HG03280 (cell line): ENCODE results near the gene REEP3.

Source experiments
- ATAC-seq: cut with Tn5 transposase; IDR thresholded peaks from one replicate; pipeline ENCODE4 v1.9.1; 2021; ENCODE audit warnings: mild to moderate bottlenecking, moderate library complexity; ENCODE audit not compliant: unreplicated experiment

The REEP3 gene

DNA sequence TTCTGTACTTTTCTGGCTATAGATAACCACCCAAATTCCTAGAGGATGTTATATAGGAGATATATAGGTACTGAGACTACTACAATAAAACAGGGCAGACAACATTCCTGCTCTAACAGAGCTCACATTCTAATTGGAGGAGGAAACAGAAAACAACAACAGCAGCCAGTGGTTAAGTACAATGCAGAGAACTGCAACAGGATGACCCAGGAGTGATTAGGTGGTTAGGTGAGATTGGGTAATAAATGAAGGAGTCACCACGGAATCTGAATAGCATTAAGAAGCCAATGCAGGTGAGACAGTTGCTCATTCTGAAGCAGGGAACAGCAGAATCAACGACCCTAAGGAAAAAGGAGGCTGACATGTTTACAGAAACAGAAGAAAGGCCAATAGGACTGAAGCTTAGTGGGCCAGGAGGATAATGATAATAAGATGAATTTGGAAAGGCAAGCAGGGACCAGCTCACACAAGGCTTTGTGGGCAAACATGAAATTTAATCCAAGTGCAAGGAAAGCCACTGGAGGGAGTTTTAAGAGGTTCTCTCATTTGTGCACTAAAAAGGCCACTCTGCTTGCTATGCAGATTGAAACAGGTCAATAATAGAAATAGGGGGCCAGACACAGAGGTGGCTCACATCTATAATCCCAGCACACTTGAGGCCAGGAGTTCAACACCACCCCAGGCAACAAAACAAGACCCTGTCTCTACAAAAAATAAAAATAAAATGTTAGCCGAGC is 16.9 kb upstream of the REEP3 start:
- ATAC-seq: no peak

DNA sequence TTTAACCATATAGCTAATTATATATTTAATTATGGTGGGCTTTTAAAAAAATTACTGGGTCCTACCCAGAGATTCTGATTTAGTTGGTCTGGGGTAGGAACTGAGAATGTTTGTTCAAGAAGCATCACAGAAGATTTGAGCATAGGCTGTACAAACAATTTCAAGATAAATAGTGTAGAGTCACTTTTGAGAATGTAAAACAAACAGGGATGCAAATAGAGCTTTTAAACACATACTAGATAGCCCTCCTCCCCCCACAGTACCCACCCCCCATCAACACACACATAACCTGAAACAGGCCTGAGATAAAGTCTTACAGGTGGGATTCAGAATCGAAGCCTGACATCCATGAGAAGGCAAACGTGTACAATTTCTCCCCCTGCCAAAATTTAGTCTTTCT is 15.6 kb upstream of the REEP3 start:
- ATAC-seq: no peak

DNA sequence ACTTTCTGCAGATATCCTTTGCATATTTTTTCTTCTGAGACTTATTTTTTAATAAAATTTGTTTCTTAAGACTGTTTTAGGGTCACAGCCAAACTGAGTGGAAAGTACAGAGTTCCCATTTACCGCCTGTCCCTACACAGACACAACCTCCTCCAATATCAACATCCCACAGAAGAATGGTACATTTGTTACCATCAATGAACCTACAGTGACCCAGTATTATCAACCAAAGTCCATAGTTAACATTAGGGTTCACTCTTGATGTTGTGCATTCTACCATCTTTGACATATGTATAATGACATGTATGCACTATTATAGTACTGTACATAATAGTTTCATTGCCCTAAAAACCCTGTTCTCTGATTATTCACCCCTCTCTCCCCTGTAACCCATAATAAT is 14.6 kb upstream of the REEP3 start:
- no peak for ATAC-seq

DNA sequence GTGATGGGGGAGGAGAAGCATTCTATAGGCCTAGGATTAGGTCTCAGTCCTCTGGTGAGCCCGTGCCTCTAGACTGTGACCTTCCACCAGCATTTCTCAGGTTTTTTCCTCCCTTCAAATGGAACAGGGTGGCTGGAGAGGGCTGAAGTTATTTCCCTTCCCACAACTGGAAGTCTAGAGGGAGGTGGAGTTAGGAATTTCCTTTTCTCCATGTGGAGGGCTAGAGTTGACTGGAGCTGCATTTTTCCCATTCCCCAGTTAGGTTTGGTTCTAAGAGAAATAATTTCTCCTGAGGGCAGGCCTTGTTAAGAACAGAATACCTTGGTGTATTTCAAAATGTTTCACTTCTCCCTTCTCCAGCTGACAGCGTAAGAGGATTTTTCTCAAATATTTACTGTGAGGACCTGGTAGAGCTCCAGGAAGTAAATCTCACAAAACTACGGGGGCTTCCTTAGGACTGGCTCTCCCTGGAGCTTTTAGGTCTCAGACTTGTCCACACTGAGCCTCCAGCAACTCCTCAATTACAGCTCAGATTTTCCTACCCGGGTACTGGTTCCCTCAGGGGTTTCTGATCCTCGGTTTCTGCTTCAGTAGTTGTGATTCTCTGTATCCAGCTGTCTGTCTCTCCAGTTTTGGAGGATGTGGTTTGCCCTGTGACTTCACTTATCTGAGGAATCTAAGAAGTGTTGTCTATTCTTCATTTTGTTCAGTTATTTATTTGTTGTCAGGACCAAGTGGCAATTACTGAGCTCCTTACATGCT is 6.0 kb upstream of the REEP3 start:
- ATAC-seq: no peak

DNA sequence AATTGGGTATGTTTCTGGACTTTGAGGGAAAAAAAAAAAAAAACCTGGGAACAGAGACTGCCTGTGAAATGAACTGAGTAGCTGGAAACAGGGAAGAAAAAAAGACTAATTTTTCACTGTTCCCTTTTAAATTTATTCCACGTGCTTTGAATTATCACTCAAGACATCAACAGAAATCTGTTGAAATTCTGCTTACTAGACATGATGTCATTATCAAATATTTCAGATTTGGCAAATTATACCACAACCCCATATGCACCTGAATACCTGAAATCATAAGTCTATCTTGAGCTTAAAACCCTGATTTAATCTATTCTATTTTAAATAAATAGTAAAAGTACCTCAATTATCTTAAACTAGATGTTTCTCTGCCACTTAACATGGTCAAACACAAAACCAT is 5.0 kb upstream of the REEP3 start:
- ATAC-seq: no peak

DNA sequence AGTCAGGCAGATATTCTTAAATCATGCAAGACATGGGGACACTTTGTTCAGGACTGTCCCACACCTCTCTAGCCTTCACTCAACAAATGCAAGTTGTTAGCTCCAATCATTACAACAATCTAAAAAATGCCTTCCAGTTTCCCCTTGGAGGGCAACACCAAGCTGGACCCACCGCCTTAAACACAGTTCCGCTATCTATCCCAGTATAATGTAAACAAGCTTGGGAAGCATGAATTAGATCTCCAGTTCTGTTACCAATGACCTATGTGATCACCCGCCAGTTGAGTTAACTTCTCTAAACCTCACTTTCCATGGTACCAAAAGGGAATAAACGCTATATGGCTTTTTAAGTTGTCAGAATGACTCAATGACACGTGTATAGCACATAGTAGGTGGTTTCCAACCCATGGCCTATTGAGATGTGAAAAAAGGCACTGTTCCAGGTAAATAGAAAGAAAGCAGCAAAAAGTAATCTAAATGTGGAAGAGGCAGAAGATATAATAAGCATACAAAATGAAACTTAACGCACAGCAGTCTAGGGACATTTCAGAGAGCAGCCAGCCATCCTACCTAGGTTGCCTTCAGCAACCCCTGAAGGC is 2.4 kb upstream of the REEP3 start:
- no peak for ATAC-seq

DNA sequence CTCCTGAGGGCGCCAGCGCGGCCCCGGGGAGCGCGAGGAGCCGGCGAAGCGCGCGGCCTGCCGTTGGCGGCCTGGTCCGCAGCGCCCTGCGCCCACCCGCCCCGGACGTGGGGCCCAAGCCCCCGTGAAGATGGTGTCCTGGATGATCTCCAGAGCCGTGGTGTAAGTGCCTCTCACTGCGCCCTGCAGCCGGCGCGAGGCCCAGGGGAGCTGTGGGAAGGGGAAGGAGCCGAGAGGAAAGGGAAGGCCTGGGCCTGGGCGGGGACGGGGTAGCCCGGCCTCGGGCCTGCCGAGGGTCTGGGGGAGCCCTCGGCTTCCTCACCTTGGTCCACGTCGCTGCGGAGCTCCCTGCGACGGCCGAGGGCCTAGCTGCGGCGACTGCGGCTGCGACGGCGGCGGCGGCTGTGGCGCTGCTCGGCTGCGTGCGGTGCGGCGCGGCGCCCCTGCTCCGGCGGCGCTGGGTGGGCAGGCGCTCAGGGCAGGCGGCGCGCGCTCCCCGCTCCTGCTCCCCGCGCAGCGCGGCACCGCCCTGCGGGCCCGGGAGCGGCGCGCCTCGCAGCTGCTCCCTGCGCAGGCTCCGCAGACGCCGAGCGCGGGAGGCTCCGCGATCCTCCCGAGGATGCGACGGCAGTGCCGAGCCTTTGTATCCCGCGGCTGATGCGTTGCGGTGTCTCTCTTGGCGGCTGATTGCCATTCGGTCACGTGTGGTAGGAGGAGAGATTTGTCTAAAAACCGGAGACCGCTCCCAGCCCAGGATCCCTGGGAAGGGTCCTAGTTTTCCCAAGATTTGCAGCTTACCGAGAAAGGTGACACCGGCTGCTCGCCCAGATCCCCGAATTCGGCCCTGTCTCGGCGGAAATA is 445 bp downstream of the REEP3 start:
- peak; percentile 54 for ATAC-seq

DNA sequence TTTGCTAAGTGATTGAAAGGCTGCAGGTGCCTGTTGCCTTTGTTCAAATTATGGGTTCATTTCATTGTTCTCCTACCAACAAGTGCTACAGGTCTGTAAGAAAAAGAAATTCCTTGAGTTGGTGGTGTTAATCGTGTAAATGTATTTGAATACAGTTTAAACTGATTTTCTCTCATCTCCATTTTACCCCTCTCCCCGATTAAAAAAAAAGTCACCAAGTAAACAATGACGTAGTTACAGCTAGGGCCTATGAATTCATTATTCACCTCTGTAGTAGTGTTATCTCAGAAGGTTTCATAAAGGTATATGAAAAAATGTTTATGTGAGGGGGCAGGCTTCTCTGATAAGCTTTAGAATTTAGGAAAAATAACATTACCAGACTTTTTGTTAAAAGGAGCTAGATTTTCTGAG is 1.1 kb downstream of the REEP3 start:
- ATAC-seq: no peak

DNA sequence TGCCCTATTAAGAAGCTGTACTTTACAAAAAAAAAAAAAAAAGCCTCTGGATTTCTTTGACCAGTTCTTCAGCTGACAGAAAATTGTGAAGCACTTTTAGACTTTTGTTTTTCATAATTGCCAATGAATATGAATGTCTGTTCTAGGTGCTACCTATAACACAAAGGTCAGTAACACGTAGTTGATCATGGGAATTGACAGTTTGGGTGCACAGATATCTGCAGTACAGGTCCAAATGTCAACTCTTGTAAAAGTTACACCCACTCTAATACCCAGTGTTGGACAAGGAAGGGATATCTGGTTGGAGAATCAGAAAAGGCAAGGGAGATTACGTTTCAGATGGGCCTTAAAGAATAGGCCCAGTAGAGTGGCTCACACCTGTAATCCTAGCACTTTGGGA is 1.8 kb downstream of the REEP3 start:
- ATAC-seq: no peak

DNA sequence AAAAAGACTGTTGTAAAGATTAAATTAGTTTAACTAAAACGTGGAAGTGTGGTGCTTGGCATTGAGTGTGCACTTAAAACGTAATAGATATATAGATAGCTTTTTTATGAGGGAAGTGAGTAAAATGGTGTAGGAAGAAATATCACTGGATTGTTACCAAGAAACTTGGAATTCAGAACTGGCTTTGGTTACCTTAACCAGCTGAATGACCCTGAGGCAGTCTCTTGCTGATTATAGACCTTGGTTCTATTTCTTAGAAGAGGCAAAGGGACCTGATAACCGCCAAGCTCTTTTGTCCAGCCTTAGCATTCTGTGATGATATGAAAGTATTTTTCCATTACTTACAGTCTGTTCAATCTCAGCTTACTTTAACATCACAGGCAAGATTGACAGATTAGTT is 3.8 kb downstream of the REEP3 start:
- ATAC-seq: no peak

DNA sequence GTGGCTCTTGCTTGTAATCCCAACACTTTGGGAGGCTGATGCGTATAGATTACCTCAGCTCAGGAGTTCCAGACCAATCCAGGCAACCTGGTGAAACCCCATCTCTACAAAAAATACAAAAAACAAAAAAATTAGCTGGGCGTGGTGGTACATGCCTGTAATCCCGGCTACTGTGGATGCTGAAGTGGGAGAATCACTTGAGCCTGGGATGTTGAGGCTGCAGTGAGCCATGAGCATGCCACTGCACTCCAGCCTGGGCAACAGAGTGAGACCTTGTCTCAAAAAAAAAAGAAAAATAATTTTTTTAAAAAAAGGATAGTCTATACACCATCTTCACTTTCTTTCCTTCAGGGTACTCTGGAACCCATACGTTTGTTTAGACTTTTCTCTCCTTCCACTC is 6.2 kb downstream of the REEP3 start:
- ATAC-seq: no peak

DNA sequence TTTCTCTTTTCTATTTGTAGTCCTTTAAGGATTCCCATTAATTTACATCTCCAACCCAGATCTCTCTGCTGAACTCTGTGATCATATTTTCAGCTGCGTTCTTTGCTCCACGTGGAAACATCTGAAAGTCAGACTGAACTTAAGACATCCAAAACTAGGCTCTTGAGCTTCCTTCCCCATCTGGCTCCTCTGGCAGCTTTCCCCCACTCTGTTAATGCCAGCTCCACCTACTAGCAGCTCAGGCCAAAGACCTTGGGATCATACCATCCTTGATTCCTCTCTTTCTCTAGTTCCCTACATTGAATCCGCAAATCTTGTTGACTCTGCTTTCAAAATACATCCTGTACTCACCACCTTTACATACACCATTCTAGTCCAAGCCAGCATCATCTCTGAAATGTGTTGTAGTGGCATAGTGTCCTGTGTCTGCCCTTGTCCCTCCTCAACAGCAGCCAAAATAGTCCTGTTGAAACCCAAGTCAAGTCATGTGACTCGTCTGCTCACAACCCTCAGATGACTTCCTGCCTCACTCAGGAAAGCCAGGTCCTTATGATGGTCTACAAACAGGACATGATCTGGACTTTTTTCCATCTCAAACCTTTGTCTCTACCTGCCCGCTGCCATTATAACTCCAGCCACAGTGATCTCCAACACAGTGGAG is 7.0 kb downstream of the REEP3 start:
- no peak for ATAC-seq

DNA sequence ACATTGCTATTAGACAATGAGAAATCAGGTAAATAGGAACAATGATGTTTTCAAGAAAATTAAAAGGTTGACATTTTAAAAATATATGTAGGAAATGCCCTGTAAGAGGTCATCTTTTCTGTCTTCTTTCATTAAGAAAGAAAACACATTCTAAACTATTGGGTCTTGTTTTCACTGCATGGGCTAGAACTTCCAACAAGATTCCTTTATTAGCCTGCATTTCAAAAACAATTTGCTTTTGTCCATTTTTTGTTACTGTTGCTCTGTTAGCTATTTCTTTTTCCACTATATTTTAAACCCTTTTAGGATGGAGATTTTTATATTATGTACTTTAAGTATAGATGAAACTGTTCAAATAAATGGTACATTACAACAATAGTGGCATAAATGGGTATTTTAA is 9.2 kb downstream of the REEP3 start:
- no peak for ATAC-seq

DNA sequence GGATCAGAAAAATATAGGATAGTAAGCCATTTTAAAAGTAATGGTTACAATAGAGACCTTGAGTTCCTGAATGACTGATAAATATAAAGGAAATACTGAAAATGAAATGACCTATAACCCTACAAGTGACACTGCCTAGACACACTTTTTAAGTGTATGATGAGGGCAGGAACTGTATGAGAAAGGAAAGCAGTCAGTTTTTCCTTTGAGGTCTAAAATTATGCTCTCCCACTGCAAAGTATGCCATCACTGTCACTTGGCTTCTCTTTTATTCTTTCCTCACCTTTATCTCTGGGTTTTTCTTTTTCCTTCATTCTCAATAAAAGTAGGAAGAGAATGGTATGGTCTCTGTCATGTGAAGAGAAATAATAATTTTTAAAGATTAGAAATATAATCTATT is 13.5 kb downstream of the REEP3 start:
- ATAC-seq: no peak

DNA sequence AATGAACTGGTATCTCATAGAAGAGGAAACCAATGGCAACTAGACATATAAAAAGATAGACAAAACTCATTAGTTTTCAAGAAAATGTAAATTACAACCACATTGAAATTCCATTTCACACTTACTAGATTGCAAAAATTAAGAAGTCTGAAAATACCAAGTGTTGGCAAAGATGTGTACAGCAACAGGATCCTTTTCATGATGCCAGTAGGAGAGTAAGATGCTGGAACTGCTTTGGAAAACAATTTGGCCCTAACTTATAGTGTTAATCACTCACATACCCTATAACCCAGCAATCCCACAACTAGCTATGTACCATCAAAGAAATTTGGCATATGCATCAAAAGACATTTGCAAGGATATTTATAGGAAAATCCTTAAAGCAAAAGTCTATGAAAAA is 15.5 kb downstream of the REEP3 start:
- ATAC-seq: no peak

DNA sequence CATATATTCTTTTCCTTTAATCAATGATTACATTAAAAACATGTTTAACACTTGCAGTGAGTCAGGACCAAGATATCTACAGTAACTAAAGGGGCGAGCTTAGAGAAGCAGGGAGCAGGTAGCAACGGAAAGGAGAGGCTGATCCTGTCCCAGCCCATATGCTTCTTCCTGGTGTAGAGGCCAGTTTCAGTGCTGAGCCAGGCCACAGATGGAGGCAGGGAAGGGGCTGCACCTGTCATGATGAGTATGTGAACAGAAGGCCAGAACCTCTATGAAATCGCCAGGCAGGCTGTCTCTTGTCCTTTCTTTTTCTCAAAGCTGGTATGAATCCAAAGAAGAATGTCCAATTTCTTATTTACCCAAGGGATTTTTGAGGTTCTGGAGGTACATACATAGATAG is 16.3 kb downstream of the REEP3 start:
- ATAC-seq: no peak

DNA sequence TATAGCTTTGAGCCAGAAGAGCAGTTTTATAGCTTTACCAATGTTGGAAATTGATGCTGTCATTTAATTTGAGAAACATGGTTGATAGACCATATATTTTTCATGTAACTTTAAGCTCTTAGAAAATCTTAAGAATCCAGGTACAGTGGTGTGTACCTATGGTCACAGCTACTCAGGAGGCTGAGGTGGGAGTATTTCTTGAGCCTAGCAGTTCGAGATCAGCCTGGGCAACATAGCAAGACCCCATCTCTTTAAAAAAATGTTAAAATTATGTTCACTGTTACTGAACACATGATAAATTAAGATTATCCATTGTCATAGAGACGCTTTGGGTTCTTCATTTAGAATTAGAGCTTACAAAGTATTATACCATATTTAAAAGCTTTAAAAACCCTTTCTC is 18.2 kb downstream of the REEP3 start:
- ATAC-seq: no peak

DNA sequence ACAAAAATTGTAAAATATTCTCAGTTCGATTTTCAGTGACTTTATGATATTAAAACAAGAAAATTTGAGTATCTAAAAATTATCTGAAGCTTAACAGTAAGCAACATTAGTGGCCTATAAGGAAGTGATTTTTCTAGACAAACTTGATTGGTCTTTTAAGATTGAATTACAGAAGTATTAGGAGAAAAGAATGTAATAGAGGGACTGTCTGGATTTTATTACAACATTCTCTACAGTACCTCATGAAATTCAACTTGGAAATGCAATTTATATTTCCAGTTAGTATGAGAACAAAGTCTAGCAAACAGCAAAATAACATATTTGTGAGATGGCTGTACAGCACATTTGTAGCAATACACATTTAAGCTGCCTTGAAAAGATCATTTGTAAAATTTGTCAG is 18.8 kb downstream of the REEP3 start:
- no peak for ATAC-seq

DNA sequence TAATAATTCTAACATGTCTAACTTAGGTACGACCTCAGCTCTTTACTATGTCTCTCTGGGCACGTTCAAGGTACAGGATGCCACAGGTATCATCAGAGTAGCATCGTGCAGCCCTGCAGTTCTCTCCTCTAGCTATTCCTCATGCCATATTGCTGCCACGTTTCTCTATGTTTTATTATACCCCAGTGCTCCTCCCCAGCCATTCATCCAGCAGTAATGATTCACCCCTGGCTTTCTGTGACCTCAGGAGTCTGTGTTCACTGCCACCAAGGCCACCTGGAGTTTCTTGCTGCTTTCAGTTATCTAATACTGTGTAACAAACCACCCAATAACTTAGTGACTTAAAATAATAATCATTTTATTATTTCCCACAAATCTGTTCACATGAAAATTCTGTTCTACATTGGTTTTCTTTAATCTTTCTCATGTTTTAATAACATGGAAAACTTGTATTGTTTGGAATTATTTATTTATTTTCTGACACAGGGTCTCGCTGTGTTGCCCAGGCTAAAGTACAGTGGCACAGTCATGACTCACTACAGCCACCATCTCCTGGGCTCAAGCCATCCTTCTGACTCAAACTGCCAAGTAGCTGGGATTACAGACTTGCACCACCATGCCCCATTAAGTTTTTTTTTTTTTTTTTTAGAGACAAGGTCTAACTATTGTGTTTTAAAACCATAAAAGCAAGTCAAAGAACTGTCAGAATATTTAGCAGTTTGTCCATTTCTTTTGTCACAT is 21.8 kb downstream of the REEP3 start:
- no peak for ATAC-seq

DNA sequence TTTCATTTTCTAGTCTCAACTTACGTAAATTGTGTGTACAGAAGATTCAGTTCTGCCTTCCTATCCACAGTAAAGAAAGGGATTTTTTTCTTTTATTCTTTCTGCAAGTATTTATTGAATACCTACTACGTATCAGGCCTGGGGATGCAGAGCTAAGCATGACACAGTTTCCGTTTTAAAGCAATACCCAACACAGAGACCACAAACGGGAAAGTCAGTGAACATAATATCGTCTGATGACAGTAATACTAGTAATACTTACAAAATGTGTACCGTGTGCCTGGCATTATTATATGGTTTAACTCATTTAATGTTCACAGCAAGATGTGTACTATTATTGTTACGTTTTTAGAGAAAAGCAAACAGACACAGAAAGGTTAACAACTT is 22.4 kb downstream of the REEP3 start:
- no peak for ATAC-seq
